Breast epithelium (tissue), 3 donors: ENCODE measurements around the gene NNMT.

Experiments
- POLR2A ChIP-seq: fragments of 450-650 bp; IDR thresholded peaks from one replicate; pipeline ENCODE4 v1.6.1; 2016; ENCODE audit warnings: antibody characterized with exemption, mild to moderate bottlenecking, moderate library complexity
- POLR2AphosphoS5 ChIP-seq, 3 donors: sonication (generic); formaldehyde crosslinking; IDR thresholded peaks; one replicate each; pipeline ENCODE4 v1.6.1; 2017; ENCODE audit warnings: antibody characterized with exemption in 3 of 3
- TF ChIP-seq, protein P1 (sequence below), 3 donors: fragments of 450-650 bp; IDR thresholded peaks; one replicate each; pipeline ENCODE4 v1.5.1; 2016 to 2017; ENCODE audit warnings: antibody characterized with exemption in 3 of 3, mild to moderate bottlenecking in 3 of 3, moderate library complexity in 3 of 3

DNA sequence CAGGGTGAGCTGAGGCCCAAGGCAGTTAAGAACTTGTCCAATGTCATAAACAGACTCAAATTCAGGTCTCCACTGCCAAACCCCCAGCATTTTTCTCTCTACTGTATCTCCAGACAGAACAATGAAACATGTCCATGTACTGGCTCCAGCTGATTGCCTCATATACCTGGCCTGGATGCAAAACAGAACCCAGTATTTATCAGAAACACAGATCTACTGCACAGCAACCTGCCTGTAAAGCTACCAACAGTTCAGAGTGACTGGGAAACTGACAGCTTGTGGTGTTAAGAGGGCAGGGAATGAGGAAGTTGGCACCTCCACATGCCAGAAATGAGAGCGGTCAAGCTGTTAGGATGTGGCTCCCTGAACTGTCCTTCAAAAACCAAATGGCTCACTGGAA lies 62.5 kb downstream of the NNMT start:
- TF ChIP-seq, protein P1, sequence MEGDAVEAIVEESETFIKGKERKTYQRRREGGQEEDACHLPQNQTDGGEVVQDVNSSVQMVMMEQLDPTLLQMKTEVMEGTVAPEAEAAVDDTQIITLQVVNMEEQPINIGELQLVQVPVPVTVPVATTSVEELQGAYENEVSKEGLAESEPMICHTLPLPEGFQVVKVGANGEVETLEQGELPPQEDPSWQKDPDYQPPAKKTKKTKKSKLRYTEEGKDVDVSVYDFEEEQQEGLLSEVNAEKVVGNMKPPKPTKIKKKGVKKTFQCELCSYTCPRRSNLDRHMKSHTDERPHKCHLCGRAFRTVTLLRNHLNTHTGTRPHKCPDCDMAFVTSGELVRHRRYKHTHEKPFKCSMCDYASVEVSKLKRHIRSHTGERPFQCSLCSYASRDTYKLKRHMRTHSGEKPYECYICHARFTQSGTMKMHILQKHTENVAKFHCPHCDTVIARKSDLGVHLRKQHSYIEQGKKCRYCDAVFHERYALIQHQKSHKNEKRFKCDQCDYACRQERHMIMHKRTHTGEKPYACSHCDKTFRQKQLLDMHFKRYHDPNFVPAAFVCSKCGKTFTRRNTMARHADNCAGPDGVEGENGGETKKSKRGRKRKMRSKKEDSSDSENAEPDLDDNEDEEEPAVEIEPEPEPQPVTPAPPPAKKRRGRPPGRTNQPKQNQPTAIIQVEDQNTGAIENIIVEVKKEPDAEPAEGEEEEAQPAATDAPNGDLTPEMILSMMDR (IDR thresholded peaks at IDR 0.05), result no peak
- no peak for TF ChIP-seq POLR2A
- no peak for TF ChIP-seq POLR2AphosphoS5 (IDR thresholded peaks at IDR 0.05)
